SK-N-SH (cell line): ENCODE measurements around the gene ZNF23.

Experiments used
- EP300 ChIP-seq, 2 experiments: IDR thresholded peaks; 2 replicates each; pipeline versions ENCODE4 v1.4.0 to v1.6.1; 2012; ENCODE audit warnings: borderline replicate concordance in 1 of 2, low read depth in 1 of 2, low read length in 1 of 2
- POLR2AphosphoS5 ChIP-seq: IDR thresholded peaks from 2 replicates; pipeline ENCODE4 v1.6.1; 2012; ENCODE audit warnings: low read depth, low read length
- TF ChIP-seq, protein P1 (sequence below): fragments of 200-600 bp; sonication (generic); IDR thresholded peaks from 2 replicates; pipeline ENCODE4 v1.6.1; 2017; ENCODE audit warnings: antibody characterized with exemption, mild to moderate bottlenecking, moderate library complexity
- TF ChIP-seq, protein P2 (sequence below): IDR thresholded peaks from 2 replicates; pipeline ENCODE4; 2012

DNA sequence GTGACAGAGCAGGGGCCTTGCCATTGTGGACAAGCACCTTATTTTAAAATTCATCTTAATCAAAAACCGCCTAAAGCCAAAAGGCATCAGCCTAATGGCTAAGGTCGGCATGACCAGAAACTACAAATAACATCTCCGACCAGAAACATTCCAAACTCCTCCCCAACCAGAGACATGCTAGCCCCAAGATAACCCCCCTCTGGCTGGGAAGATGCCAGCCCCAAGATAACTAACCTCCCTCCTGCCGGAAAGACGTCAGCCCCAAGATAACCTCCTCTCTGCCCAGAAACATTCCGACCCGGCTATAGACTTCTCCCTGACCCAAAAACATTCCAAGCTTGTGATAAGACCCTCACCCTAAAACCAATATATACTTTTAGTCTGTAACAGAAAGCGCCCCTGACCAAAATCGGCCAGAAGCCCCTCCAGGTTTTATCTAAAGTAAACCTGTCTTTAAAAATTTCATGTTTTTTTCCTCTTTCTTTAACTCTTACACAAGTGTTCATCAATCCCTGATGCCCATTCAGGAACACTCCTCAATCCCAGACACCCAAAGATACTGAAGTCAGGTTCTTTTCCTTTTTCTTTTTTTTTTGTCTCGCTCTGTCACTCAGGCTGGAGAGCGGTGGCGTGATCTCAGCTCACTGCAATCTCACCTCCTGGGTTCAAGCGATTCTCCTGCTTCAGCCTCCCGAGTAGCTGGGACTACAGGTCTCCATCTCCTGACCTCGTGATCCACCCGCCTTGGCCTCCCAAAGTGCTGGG is 52.9 kb downstream of the ZNF23 start:
- TF ChIP-seq POLR2AphosphoS5, result no peak
- TF ChIP-seq, protein P1, sequence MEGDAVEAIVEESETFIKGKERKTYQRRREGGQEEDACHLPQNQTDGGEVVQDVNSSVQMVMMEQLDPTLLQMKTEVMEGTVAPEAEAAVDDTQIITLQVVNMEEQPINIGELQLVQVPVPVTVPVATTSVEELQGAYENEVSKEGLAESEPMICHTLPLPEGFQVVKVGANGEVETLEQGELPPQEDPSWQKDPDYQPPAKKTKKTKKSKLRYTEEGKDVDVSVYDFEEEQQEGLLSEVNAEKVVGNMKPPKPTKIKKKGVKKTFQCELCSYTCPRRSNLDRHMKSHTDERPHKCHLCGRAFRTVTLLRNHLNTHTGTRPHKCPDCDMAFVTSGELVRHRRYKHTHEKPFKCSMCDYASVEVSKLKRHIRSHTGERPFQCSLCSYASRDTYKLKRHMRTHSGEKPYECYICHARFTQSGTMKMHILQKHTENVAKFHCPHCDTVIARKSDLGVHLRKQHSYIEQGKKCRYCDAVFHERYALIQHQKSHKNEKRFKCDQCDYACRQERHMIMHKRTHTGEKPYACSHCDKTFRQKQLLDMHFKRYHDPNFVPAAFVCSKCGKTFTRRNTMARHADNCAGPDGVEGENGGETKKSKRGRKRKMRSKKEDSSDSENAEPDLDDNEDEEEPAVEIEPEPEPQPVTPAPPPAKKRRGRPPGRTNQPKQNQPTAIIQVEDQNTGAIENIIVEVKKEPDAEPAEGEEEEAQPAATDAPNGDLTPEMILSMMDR, result no peak
- TF ChIP-seq, protein P2, sequence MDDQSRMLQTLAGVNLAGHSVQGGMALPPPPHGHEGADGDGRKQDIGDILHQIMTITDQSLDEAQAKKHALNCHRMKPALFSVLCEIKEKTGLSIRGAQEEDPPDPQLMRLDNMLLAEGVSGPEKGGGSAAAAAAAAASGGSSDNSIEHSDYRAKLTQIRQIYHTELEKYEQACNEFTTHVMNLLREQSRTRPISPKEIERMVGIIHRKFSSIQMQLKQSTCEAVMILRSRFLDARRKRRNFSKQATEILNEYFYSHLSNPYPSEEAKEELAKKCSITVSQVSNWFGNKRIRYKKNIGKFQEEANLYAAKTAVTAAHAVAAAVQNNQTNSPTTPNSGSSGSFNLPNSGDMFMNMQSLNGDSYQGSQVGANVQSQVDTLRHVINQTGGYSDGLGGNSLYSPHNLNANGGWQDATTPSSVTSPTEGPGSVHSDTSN, result no peak
- no peak for TF ChIP-seq EP300 (IDR thresholded peaks at IDR 0.05; ENCODE audit: borderline replicate concordance in 1 of 2, low read depth in 1 of 2, low read length in 1 of 2)
